ENCODE data around the gene MDK.

MDK gene

DNA sequence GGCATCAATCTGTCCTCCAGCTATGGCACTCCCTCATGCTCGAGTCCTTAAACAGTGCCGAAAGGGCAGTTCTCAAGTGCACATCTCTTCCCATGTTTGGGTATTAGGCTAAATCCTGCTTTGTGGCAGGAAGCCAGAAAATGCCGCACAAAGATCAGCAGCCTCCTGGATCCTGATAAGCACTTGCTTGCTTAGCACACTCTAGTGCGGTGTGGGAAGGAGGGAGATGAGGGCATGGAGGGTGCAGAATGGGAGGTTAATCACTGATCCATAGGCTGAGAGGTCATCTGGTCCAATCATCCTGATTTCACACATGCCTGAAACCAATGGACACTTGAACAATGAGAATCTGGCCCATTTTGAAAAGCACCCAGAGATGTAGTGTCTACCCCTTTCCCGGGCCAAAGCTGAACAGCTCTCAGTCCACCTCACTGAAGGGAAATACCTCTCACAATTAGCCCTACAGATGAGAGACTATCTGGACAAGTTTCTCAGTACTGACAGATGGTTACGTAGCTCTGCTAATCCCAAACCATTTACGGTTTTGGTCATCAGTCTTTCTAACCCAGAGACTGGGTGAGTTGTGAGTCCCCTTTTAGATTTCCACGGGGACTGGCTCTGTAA is 39.9 kb downstream of the MDK start:
- H3K4me3 ChIP-seq (ENCODE audit: insufficient read depth in 1 of 2, low read depth in 1 of 2, low read length in 2 of 2), result no peak overlapping the region
- no peak overlapping the region for H2BK120ac ChIP-seq (ENCODE audit: low read depth, low read length)
- H4K91ac ChIP-seq (ENCODE audit: low read length), result no peak overlapping the region
- peaks cover 27 to 53% of the 10 kb centered on the region in 2 experiments for H3K36me3 ChIP-seq (ENCODE audit: control insufficient read depth in 1 of 2, insufficient read depth in 2 of 2, low read depth in 1 of 2, low read length in 2 of 2)
- H3K4me1 ChIP-seq (ENCODE audit: control insufficient read depth, insufficient read depth, low read depth, low read length), result no peaks in the 10 kb centered on the region
- no peak overlapping the region for H3K14ac ChIP-seq (ENCODE audit: low read length in 2 of 2)
- H3K27me3 ChIP-seq (ENCODE audit: control insufficient read depth in 1 of 2, insufficient read depth in 1 of 2, low read length in 2 of 2), result no peaks in the 10 kb centered on the region
- H2BK15ac ChIP-seq (ENCODE audit: low read depth, poor library complexity, severe bottlenecking), result no peak overlapping the region
- H2BK5ac ChIP-seq (ENCODE audit: low read depth, low read length, poor library complexity, severe bottlenecking), result no peak overlapping the region
- no peak overlapping the region for H2AK5ac ChIP-seq (ENCODE audit: low read length, severe bottlenecking)
- H3K9ac ChIP-seq (ENCODE audit: low read length), result no peak overlapping the region
- peak overlapping the region; percentile 14 for H4K8ac ChIP-seq (ENCODE audit: low read length)
- H3K4me2 ChIP-seq (ENCODE audit: low read length, poor library complexity, severe bottlenecking), result no peak overlapping the region
- H3K9me3 ChIP-seq (ENCODE audit: control insufficient read depth, low read length), result no peaks in the 10 kb centered on the region
- H3K18ac ChIP-seq (ENCODE audit: low read depth in 1 of 2, low read length in 2 of 2), result no peak overlapping the region
- H2BK12ac ChIP-seq (ENCODE audit: low read length in 2 of 2), result no peak overlapping the region
- no peak overlapping the region for H2AFZ ChIP-seq (ENCODE audit: low read depth, low read length)
- no peak overlapping the region for H3K4ac ChIP-seq (ENCODE audit: low read depth in 1 of 2, low read length in 2 of 2)
- H3K27ac ChIP-seq (ENCODE audit: low read length, poor library complexity, severe bottlenecking), result no peak overlapping the region
- H3K23ac ChIP-seq (ENCODE audit: low read length in 2 of 2), result no peak overlapping the region
- DNase-seq, result no peak
- 97% methylated on average over 8 of the region's 8 CpGs for WGBS
- H3K79me1 ChIP-seq (replicated peaks; ENCODE audit: low read length, poor library complexity, severe bottlenecking), result peaks cover 8% of the 10 kb centered on the region

DNA sequence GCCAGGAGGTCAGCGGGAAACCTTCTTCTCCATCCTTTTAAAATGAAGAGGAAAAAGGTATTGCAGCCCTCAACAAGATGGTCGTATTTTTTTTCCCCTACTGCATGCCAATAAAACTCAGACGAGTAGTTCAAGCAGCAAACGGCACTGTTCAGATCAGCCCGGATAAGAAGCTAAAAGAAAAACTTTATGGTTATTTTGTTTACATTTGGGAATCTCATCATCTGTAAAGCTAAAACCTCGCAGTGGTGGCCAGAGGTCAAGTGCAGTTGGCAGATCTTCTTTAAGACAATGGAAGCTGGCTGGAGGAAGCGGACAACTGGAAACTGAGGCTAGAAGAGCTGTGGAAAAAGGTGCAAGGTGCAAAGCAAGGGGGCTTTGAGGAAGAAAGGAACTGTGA is 41.1 kb downstream of the MDK start:
- Histone ChIP-seq H3K79me1 (replicated peaks; ENCODE audit: low read length, poor library complexity, severe bottlenecking) (peaks cover 9% of the 10 kb centered on the region), H3K9me3 (ENCODE audit: control insufficient read depth, low read length) (no peaks in the 10 kb centered on the region), H3K27me3 (ENCODE audit: control insufficient read depth in 1 of 2, insufficient read depth in 1 of 2, low read length in 2 of 2) (no peaks in the 10 kb centered on the region), H3K9ac (ENCODE audit: low read length) (no peak overlapping the region), H3K4me2 (ENCODE audit: low read length, poor library complexity, severe bottlenecking) (no peak overlapping the region), H3K4ac (ENCODE audit: low read depth in 1 of 2, low read length in 2 of 2) (no peak overlapping the region), H3K27ac (ENCODE audit: low read length, poor library complexity, severe bottlenecking) (no peak overlapping the region), H2BK15ac (ENCODE audit: low read depth, poor library complexity, severe bottlenecking) (no peak overlapping the region), H2AFZ (ENCODE audit: low read depth, low read length) (no peak overlapping the region), H3K4me3 (ENCODE audit: insufficient read depth in 1 of 2, low read depth in 1 of 2, low read length in 2 of 2) (no peak overlapping the region), H2AK5ac (ENCODE audit: low read length, severe bottlenecking) (no peak overlapping the region), H4K91ac (ENCODE audit: low read length) (no peak overlapping the region), H3K18ac (ENCODE audit: low read depth in 1 of 2, low read length in 2 of 2) (no peak overlapping the region), H3K23ac (ENCODE audit: low read length in 2 of 2) (no peak overlapping the region), H3K36me3 (ENCODE audit: control insufficient read depth in 1 of 2, insufficient read depth in 2 of 2, low read depth in 1 of 2, low read length in 2 of 2) (peaks cover 23 to 43% of the 10 kb centered on the region in 2 experiments), H4K8ac (ENCODE audit: low read length) (no peak overlapping the region), H3K14ac (ENCODE audit: low read length in 2 of 2) (no peak overlapping the region), H2BK12ac (ENCODE audit: low read length in 2 of 2) (no peak overlapping the region), H2BK120ac (ENCODE audit: low read depth, low read length) (no peak overlapping the region), H3K4me1 (ENCODE audit: control insufficient read depth, insufficient read depth, low read depth, low read length) (no peaks in the 10 kb centered on the region), H2BK5ac (ENCODE audit: low read depth, low read length, poor library complexity, severe bottlenecking) (no peak overlapping the region)
- DNase-seq, result peak; percentile 54
- 32% methylated on average over 6 of the region's 7 CpGs for WGBS

DNA sequence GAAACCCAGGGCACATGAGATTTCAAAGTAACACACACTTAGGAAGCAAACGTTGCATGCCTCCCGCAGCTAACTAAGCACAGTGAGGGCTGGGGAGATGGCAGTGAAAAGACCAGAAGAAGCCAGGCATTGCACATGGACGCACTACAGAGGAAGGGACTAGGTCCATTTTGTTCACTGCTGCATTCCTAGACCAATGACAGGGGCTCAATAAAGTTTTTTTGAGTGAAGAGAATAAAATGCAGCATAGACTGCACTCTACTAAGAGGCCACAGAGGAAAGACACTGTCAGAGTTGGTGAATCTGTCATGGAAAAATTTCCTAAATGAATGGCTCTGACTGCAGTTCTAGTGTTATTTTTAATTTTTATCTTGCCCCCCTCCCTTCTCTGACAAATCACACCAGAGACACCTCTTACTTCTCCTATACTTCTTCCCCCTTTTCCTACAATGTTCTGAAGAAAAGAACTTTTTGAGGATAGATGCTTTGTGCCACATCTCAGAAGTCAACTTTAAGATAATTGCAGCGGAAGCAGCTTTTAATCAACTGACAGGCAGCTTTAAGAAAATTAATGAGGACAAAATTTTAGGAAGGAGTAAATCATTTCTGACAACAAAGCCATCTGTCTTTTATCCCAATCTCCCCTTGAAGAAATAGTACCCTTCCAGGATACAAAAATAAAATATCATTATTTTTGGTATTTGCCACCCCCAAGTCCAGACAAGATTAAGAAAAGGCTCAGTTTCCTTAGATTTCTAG is 44.9 kb downstream of the MDK start:
- Histone ChIP-seq H3K14ac (ENCODE audit: low read length in 2 of 2) (no peak overlapping the region), H2BK5ac (ENCODE audit: low read depth, low read length, poor library complexity, severe bottlenecking) (no peak overlapping the region), H3K79me1 (replicated peaks; ENCODE audit: low read length, poor library complexity, severe bottlenecking) (peaks cover 9% of the 10 kb centered on the region), H3K4me1 (ENCODE audit: control insufficient read depth, insufficient read depth, low read depth, low read length) (no peaks in the 10 kb centered on the region), H3K4ac (ENCODE audit: low read depth in 1 of 2, low read length in 2 of 2) (no peak overlapping the region), H3K18ac (ENCODE audit: low read depth in 1 of 2, low read length in 2 of 2) (no peak overlapping the region), H3K23ac (ENCODE audit: low read length in 2 of 2) (no peak overlapping the region), H3K4me3 (ENCODE audit: insufficient read depth in 1 of 2, low read depth in 1 of 2, low read length in 2 of 2) (no peak overlapping the region), H2BK120ac (ENCODE audit: low read depth, low read length) (no peak overlapping the region), H3K4me2 (ENCODE audit: low read length, poor library complexity, severe bottlenecking) (no peak overlapping the region), H4K8ac (ENCODE audit: low read length) (no peak overlapping the region), H3K27me3 (ENCODE audit: control insufficient read depth in 1 of 2, insufficient read depth in 1 of 2, low read length in 2 of 2) (no peaks in the 10 kb centered on the region), H4K91ac (ENCODE audit: low read length) (no peak overlapping the region), H2AFZ (ENCODE audit: low read depth, low read length) (no peak overlapping the region), H3K9ac (ENCODE audit: low read length) (no peak overlapping the region), H3K9me3 (ENCODE audit: control insufficient read depth, low read length) (no peaks in the 10 kb centered on the region), H2BK12ac (ENCODE audit: low read length in 2 of 2) (no peak overlapping the region), H2AK5ac (ENCODE audit: low read length, severe bottlenecking) (no peak overlapping the region), H3K27ac (ENCODE audit: low read length, poor library complexity, severe bottlenecking) (no peak overlapping the region), H3K36me3 (ENCODE audit: control insufficient read depth in 1 of 2, insufficient read depth in 2 of 2, low read depth in 1 of 2, low read length in 2 of 2) (peaks cover 17 to 36% of the 10 kb centered on the region in 2 experiments), H2BK15ac (ENCODE audit: low read depth, poor library complexity, severe bottlenecking) (no peak overlapping the region)
- no peak for DNase-seq
- WGBS, result 94% methylated on average over 3 of the region's 4 CpGs

DNA sequence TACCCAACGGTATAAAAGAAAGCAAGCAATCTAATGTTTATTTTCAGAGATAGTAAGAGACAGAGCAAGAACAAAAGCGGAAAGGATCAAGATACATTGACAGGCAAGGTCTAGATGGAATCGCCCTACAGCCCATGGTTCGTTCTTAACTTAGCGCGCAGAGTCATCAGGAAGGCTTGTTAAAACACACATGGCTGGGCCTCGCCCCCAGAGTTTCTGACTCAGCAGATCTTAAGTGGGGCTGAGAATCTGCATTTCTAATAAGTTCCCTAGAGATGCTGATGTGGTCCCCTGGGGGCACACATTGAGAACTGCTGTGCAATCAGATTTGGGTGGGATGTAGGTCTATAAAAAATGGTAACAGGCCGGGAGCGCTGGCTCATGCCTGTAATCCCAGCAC is 45.9 kb downstream of the MDK start:
- Histone ChIP-seq H4K8ac (ENCODE audit: low read length) (no peak overlapping the region), H3K9ac (ENCODE audit: low read length) (no peak overlapping the region), H2BK5ac (ENCODE audit: low read depth, low read length, poor library complexity, severe bottlenecking) (no peak overlapping the region), H2BK15ac (ENCODE audit: low read depth, poor library complexity, severe bottlenecking) (no peak overlapping the region), H3K27ac (ENCODE audit: low read length, poor library complexity, severe bottlenecking) (no peak overlapping the region), H3K23ac (ENCODE audit: low read length in 2 of 2) (no peak overlapping the region), H3K79me1 (replicated peaks; ENCODE audit: low read length, poor library complexity, severe bottlenecking) (peaks cover 7% of the 10 kb centered on the region), H3K36me3 (ENCODE audit: control insufficient read depth in 1 of 2, insufficient read depth in 2 of 2, low read depth in 1 of 2, low read length in 2 of 2) (peaks cover 11 to 36% of the 10 kb centered on the region in 2 experiments), H2AK5ac (ENCODE audit: low read length, severe bottlenecking) (no peak overlapping the region), H2BK12ac (ENCODE audit: low read length in 2 of 2) (no peak overlapping the region), H3K14ac (ENCODE audit: low read length in 2 of 2) (no peak overlapping the region), H2AFZ (ENCODE audit: low read depth, low read length) (no peak overlapping the region), H3K4me3 (ENCODE audit: insufficient read depth in 1 of 2, low read depth in 1 of 2, low read length in 2 of 2) (no peak overlapping the region), H3K4me1 (ENCODE audit: control insufficient read depth, insufficient read depth, low read depth, low read length) (no peaks in the 10 kb centered on the region), H3K4me2 (ENCODE audit: low read length, poor library complexity, severe bottlenecking) (no peak overlapping the region), H3K18ac (ENCODE audit: low read depth in 1 of 2, low read length in 2 of 2) (no peak overlapping the region), H3K4ac (ENCODE audit: low read depth in 1 of 2, low read length in 2 of 2) (no peak overlapping the region), H3K9me3 (ENCODE audit: control insufficient read depth, low read length) (no peaks in the 10 kb centered on the region), H4K91ac (ENCODE audit: low read length) (no peak overlapping the region), H3K27me3 (ENCODE audit: control insufficient read depth in 1 of 2, insufficient read depth in 1 of 2, low read length in 2 of 2) (no peaks in the 10 kb centered on the region), H2BK120ac (ENCODE audit: low read depth, low read length) (no peak overlapping the region)
- 92% methylated on average over 9 of the region's 9 CpGs for WGBS
- no peak for DNase-seq
